ENCODE results near the gene TRABD2B.

DNA sequence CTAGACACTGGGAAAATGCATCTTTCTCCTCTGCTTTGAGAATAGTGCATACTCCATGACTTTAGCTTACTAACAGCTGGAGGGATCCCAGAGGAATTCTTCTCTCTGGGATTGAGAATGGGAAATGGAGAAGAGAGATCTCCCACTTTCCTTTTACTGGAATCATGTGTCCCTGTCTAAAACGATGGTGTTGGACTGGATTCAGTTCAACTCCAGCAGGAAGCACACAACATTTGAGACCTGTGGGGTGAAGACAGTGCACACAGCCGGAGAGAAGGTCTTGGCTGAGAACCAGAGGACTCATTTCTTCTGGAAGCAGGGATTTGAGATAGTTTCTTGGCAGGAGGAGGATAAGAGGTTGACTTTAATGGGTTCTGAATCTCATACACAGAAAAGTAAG is 58.7 kb downstream of the TRABD2B start:
- TF ChIP-seq EZH2 (IDR thresholded peaks at IDR 0.05; ENCODE audit: low read length, missing control alignments): no peak
- TF ChIP-seq, protein P1, sequence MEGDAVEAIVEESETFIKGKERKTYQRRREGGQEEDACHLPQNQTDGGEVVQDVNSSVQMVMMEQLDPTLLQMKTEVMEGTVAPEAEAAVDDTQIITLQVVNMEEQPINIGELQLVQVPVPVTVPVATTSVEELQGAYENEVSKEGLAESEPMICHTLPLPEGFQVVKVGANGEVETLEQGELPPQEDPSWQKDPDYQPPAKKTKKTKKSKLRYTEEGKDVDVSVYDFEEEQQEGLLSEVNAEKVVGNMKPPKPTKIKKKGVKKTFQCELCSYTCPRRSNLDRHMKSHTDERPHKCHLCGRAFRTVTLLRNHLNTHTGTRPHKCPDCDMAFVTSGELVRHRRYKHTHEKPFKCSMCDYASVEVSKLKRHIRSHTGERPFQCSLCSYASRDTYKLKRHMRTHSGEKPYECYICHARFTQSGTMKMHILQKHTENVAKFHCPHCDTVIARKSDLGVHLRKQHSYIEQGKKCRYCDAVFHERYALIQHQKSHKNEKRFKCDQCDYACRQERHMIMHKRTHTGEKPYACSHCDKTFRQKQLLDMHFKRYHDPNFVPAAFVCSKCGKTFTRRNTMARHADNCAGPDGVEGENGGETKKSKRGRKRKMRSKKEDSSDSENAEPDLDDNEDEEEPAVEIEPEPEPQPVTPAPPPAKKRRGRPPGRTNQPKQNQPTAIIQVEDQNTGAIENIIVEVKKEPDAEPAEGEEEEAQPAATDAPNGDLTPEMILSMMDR (conservative IDR thresholded peaks at IDR 0.05 in 1 of 2, IDR thresholded peaks at IDR 0.05 in 1 of 2; ENCODE audit: low read depth in 1 of 2, low read length in 2 of 2): no peak
